Natural killer cell (primary cell): Measurements from ENCODE around the gene EPB41L3. TPM values are rescaled to one million over a fixed set of nuclear protein-coding genes. Genes with fewer than 3 reads are reported as not detected.

Source experiments
- ATAC-seq, 3 donors: fragments of 150-1000 bp in 2 of 3; fragments of 200-7000 bp in 1 of 3; cut with Tn5 transposase; 1 replicate in 1 of 3; 2 replicates in 2 of 3; pipeline ENCODE4 v1.10.0; 2021; ENCODE audit warnings: mild to moderate bottlenecking in 2 of 3, moderate library complexity in 2 of 3
- DNase-seq, 2 donors: peaks; one replicate each; pipeline versions ENCODE4 v3.0.0 to v3.0.0-alpha.2; 2013 to 2021; ENCODE audit warnings: mixed read lengths in 1 of 2
- H3K27ac ChIP-seq: one replicate; pipeline ENCODE4 v1.5.1; 2013; ENCODE audit warnings: mild to moderate bottlenecking, low read length
- H3K27me3 ChIP-seq: one replicate; pipeline ENCODE4 v1.6.1; 2013; ENCODE audit warnings: low read length; ENCODE audit not compliant: control insufficient read depth, insufficient read depth
- H3K36me3 ChIP-seq: one replicate; pipeline ENCODE4 v1.6.1; 2013; ENCODE audit warnings: low read length; ENCODE audit not compliant: control insufficient read depth, insufficient read depth
- H3K4me1 ChIP-seq: one replicate; pipeline ENCODE4 v1.6.1; 2013; ENCODE audit warnings: low read length; ENCODE audit not compliant: control insufficient read depth, insufficient read depth
- H3K4me3 ChIP-seq: one replicate; pipeline ENCODE4 v1.5.1; 2013; ENCODE audit warnings: low read length
- H3K9me3 ChIP-seq: one replicate; pipeline ENCODE4 v1.6.1; 2013; ENCODE audit warnings: low read length; ENCODE audit not compliant: control insufficient read depth, insufficient read depth
- H3K27ac Mint-ChIP-seq, 2 donors: one replicate each; pipeline ENCODE4 v1.8.0; 2022; ENCODE audit warnings: mild to moderate bottlenecking in 2 of 2, mixed read lengths in 2 of 2, moderate library complexity in 1 of 2
- H3K27me3 Mint-ChIP-seq, 2 donors: one replicate each; pipeline ENCODE4 v1.8.0; 2022; ENCODE audit warnings: low read depth in 2 of 2, mixed read lengths in 2 of 2
- H3K36me3 Mint-ChIP-seq: one replicate; pipeline ENCODE4 v1.8.0; 2022; ENCODE audit warnings: mixed read lengths
- H3K4me1 Mint-ChIP-seq, 2 donors: one replicate each; pipeline ENCODE4 v1.8.0; 2022; ENCODE audit warnings: mixed read lengths in 2 of 2
- H3K4me3 Mint-ChIP-seq: one replicate; pipeline ENCODE4 v1.8.0; 2022; ENCODE audit warnings: mild to moderate bottlenecking, moderate library complexity, mixed read lengths
- H3K9me3 Mint-ChIP-seq, 2 donors: one replicate each; pipeline ENCODE4 v1.8.0; 2022; ENCODE audit warnings: mixed read lengths in 2 of 2
- WGBS: methylation state at CpG from one replicate; pipeline ENCODE4 v1.1.7; 2013; ENCODE audit warnings: missing lambda C conversion rate; ENCODE audit not compliant: insufficient coverage; 5-methylcytosine and 5-hydroxymethylcytosine counted together
- intact Hi-C: fragments of 100-400 bp; cut with micrococcal nuclease; formaldehyde crosslinking; loops from one replicate; pipeline ENCODE4 v1.14.2; 2022
- total RNA-seq, 4 donors: library from RNA; stranded (reverse); fragments of 120-200 nt in 1 of 4; gene quantifications; one replicate each; pipeline versions ENCODE4 v1.2.3 to v1.2.4, GENCODE V29; 2013 to 2022
- TF ChIP-seq, protein P1 (sequence below): fragments of 200-600 bp; IDR thresholded peaks from one replicate; pipeline ENCODE4 v1.8.0; 2022; ENCODE audit warnings: antibody characterized with exemption

Gene EPB41L3
- total RNA-seq, 3 donors from 2014 or later (not counting 1 experiment from before 2014, with no cell fraction given) = 3.3 to 6.0 (median 4.4) TPM

DNA sequence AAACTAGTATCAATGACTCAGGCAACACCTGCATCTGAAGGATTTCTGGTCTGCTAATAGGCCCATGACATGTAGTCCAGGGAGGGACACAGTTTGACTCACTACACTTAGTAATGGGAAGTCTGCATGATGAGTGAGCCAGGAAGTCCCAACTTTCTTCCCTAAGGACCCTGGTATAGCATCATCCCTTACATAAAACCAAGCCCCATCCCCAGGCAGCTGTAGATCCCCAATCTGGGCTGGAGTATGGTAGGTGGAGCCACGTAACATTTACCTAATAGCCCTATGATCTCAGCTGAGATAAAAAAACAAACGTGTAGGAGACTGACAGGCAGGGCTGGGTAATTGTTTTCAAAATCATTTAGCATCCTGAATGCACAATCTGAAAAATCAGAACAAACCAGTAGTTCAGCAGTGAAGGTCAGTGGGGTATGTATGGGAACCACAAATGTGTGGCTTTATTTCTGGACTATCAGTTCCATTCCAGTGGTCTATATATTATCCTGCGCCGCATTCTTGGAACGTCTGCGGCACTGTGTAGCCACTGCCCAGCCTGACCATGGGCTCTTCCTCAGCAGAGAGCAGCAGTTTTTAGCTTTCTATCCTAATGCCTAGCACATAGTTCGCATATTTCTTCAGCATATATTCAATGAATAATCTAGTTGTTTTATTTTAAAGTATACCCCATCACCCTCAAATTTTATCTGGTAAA lies 33.5 kb downstream of the EPB41L3 start:
- H3K36me3 Mint-ChIP-seq = no peaks in the 10 kb centered on the region
- H3K4me3 ChIP-seq = no peak overlapping the region
- peaks cover 0 to 8% of the 10 kb centered on the region in 2 donors for H3K27me3 Mint-ChIP-seq
- H3K4me3 Mint-ChIP-seq = no peak overlapping the region
- intact Hi-C loops = no loop called here
- no peaks in the 10 kb centered on the region for H3K9me3 ChIP-seq
- H3K36me3 ChIP-seq = no peaks in the 10 kb centered on the region
- DNase-seq = no peak
- no peaks in the 10 kb centered on the region for H3K27me3 ChIP-seq
- WGBS = 90% methylated on average over 5 of the region's 7 CpGs
- peaks cover 0 to 2% of the 10 kb centered on the region in 2 donors for H3K4me1 Mint-ChIP-seq
- TF ChIP-seq, protein P1, sequence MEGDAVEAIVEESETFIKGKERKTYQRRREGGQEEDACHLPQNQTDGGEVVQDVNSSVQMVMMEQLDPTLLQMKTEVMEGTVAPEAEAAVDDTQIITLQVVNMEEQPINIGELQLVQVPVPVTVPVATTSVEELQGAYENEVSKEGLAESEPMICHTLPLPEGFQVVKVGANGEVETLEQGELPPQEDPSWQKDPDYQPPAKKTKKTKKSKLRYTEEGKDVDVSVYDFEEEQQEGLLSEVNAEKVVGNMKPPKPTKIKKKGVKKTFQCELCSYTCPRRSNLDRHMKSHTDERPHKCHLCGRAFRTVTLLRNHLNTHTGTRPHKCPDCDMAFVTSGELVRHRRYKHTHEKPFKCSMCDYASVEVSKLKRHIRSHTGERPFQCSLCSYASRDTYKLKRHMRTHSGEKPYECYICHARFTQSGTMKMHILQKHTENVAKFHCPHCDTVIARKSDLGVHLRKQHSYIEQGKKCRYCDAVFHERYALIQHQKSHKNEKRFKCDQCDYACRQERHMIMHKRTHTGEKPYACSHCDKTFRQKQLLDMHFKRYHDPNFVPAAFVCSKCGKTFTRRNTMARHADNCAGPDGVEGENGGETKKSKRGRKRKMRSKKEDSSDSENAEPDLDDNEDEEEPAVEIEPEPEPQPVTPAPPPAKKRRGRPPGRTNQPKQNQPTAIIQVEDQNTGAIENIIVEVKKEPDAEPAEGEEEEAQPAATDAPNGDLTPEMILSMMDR = no peak
- H3K9me3 Mint-ChIP-seq = peaks cover 0 to 5% of the 10 kb centered on the region in 2 donors
- no peaks in the 10 kb centered on the region for H3K4me1 ChIP-seq
- H3K27ac ChIP-seq = no peak overlapping the region
- ATAC-seq = no peak
- H3K27ac Mint-ChIP-seq = no peak overlapping the region

DNA sequence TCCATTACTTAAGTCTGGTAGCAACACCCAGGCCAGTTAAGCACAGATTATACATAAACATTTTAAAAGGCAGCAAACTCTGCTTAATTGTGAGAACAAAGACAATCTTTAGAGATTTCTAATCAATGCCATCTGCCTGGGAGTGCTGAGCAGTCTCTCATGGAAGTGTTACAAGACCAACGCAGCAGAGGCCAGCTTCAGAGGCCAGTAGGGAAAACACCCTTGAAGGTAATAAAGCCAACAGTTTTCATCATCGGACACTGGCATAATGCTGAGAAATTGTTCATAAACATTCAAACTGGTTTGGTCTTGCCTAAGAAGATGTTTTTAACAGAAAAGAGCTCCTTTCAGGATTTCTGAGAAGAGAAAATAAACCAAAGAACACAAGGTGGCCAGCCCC lies 35.0 kb downstream of the EPB41L3 start:
- intact Hi-C loops = no loop called here
- 94% methylated on average over 2 of the region's 2 CpGs for WGBS
- H3K4me1 Mint-ChIP-seq = no peaks in the 10 kb centered on the region
- Histone ChIP-seq H3K36me3 (no peaks in the 10 kb centered on the region), H3K9me3 (no peaks in the 10 kb centered on the region), H3K27ac (no peak overlapping the region), H3K27me3 (no peaks in the 10 kb centered on the region), H3K4me3 (no peak overlapping the region), H3K4me1 (no peaks in the 10 kb centered on the region)
- TF ChIP-seq, protein P1 = no peak
- H3K27me3 Mint-ChIP-seq = peaks cover 0 to 14% of the 10 kb centered on the region in 2 donors
- DNase-seq (no peak), ATAC-seq (no peak)
- H3K9me3 Mint-ChIP-seq = peaks cover 0 to 5% of the 10 kb centered on the region in 2 donors
- no peaks in the 10 kb centered on the region for H3K36me3 Mint-ChIP-seq
- H3K4me3 Mint-ChIP-seq = no peak overlapping the region
- H3K27ac Mint-ChIP-seq = no peak overlapping the region

DNA sequence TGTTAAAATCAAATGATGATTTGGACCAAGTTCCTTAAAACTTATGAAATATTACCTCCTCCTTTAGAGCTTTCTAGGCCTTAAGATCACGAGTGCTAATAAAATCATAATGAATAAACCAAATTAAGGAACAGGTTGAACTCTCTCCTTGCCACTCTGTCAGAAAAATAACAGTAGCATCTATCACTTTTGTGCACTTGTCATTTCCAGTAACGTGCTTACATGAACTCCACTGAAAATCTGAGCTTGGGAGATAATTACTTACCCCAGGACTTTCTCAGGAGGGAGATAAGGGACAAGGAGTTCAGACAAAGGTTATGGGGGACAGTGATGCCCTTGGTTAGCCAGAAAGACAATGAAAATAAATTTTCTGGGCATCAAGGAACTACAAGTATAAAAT lies 36.0 kb downstream of the EPB41L3 start:
- TF ChIP-seq, protein P1 = no peak
- H3K36me3 ChIP-seq = no peaks in the 10 kb centered on the region
- ATAC-seq (no peak), DNase-seq (no peak)
- no peak overlapping the region for H3K4me3 Mint-ChIP-seq
- H3K9me3 ChIP-seq = no peaks in the 10 kb centered on the region
- H3K27me3 ChIP-seq = no peaks in the 10 kb centered on the region
- H3K4me3 ChIP-seq = no peak overlapping the region
- H3K27me3 Mint-ChIP-seq = peaks cover 0 to 14% of the 10 kb centered on the region in 2 donors
- H3K36me3 Mint-ChIP-seq = no peaks in the 10 kb centered on the region
- intact Hi-C loops = no loop called here
- no peak overlapping the region for H3K27ac Mint-ChIP-seq
- WGBS = 67% methylated on average over 2 of the region's 2 CpGs
- H3K27ac ChIP-seq = no peak overlapping the region
- H3K4me1 Mint-ChIP-seq = no peaks in the 10 kb centered on the region
- H3K4me1 ChIP-seq = no peaks in the 10 kb centered on the region
- peaks cover 0 to 5% of the 10 kb centered on the region in 2 donors for H3K9me3 Mint-ChIP-seq

DNA sequence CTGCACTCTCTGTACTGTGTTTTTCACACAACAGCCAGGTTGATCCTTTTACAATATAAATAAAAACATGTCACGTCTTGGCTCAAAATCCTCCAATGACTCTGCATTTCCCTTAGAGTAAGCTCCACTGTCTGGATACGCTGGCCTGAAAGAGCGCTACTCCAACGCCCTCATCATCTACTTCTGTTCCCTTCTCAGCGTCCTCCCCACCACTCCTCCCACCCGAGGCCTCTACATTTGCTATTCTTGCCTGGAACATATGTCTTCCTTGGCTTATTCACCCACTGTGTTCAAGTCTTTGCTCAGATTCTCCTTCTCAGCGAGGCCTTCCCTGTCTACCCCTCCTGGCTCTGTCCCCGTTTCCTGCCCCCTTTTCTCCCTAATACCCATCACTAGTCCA lies 37.6 kb downstream of the EPB41L3 start:
- no peak overlapping the region for H3K27ac ChIP-seq
- peaks cover 0 to 2% of the 10 kb centered on the region in 2 donors for H3K9me3 Mint-ChIP-seq
- no peak overlapping the region for H3K4me3 ChIP-seq
- no peaks in the 10 kb centered on the region for H3K36me3 Mint-ChIP-seq
- H3K9me3 ChIP-seq = no peaks in the 10 kb centered on the region
- H3K27ac Mint-ChIP-seq = no peak overlapping the region
- H3K36me3 ChIP-seq = no peaks in the 10 kb centered on the region
- no peaks in the 10 kb centered on the region for H3K4me1 Mint-ChIP-seq
- intact Hi-C loops = no loop called here
- TF ChIP-seq, protein P1 = no peak
- peaks cover 0 to 9% of the 10 kb centered on the region in 2 donors for H3K27me3 Mint-ChIP-seq
- DNase-seq = no peak
- 85% methylated on average over 8 of the region's 8 CpGs for WGBS
- no peak overlapping the region for H3K4me3 Mint-ChIP-seq
- ATAC-seq = no peak
- no peaks in the 10 kb centered on the region for H3K27me3 ChIP-seq
- H3K4me1 ChIP-seq = no peaks in the 10 kb centered on the region
